Endothelial cell (in vitro differentiated cells): ENCODE measurements around the gene GTSF1L. TPM values are rescaled to one million over a fixed set of nuclear protein-coding genes. Genes with fewer than 3 reads are reported as not detected.

Source experiments
- DNase-seq: peaks from one replicate; pipeline ENCODE4 v3.0.0; 2021; ENCODE audit warnings: low spot score
- H3K27ac Mint-ChIP-seq: one replicate; pipeline ENCODE4 v1.8.0; 2021; ENCODE audit warnings: mixed read lengths, inconsistent platforms; ENCODE audit not compliant: unreplicated experiment
- H3K27me3 Mint-ChIP-seq: one replicate; pipeline ENCODE4 v1.8.0; 2021; ENCODE audit warnings: mild to moderate bottlenecking, moderate library complexity, mixed read lengths, inconsistent platforms; ENCODE audit not compliant: unreplicated experiment
- H3K36me3 Mint-ChIP-seq: one replicate; pipeline ENCODE4 v1.8.0; 2021; ENCODE audit warnings: mild to moderate bottlenecking, low read depth, mixed read lengths, inconsistent platforms; ENCODE audit not compliant: unreplicated experiment
- H3K4me1 Mint-ChIP-seq: one replicate; pipeline ENCODE4 v1.8.0; 2021; ENCODE audit warnings: mild to moderate bottlenecking, mixed read lengths, inconsistent platforms; ENCODE audit not compliant: unreplicated experiment
- H3K4me3 Mint-ChIP-seq: one replicate; pipeline ENCODE4 v1.8.0; 2021; ENCODE audit warnings: mild to moderate bottlenecking, mixed read lengths, inconsistent platforms; ENCODE audit not compliant: unreplicated experiment
- H3K9me3 Mint-ChIP-seq: one replicate; pipeline ENCODE4 v1.8.0; 2021; ENCODE audit warnings: mixed read lengths, inconsistent platforms; ENCODE audit not compliant: unreplicated experiment
- total RNA-seq: library from RNA; stranded (reverse); fragmentation: NEBNext Ultra II Directional; extraction: Animal tissue kit (Norgen Biotek cat#: 25700); gene quantifications from one replicate; pipeline ENCODE4 v1.2.1, GENCODE V29; 2021; ENCODE audit not compliant: unreplicated experiment
- TF ChIP-seq, protein P1 (sequence below): fragments of 200-600 bp; sonication (generic); IDR thresholded peaks from one replicate; pipeline ENCODE4 v1.5.0; 2021; ENCODE audit warnings: antibody characterized with exemption; ENCODE audit not compliant: unreplicated experiment

Gene GTSF1L
- total RNA-seq, 1 donor from 2014 or later: not detected

DNA sequence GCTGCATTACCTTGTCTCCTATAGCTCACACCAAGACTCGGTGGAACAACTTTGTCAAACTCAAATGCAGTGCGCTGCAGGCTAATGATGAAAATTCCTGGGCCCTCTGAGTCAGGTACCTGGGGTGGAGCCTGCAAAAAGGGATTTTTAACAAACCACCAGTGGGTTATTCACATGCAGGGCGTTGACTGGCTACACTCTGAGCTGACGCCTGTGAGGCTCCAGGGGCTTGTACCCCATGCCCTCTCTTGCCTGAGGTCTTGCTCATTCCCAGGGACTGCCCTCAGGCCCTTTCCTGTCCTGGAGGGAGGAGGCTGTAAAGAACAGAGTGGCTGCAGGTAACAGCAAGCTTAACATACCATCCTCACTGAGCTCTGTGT, 9.2 kb downstream of the GTSF1L start:
- Mint-ChIP-seq H3K4me3 (no peak overlapping the region), H3K27ac (no peak overlapping the region), H3K27me3 (peaks cover 8% of the 10 kb centered on the region), H3K36me3 (peaks cover 5% of the 10 kb centered on the region), H3K4me1 (no peaks in the 10 kb centered on the region), H3K9me3 (no peaks in the 10 kb centered on the region)
- TF ChIP-seq, protein P1, sequence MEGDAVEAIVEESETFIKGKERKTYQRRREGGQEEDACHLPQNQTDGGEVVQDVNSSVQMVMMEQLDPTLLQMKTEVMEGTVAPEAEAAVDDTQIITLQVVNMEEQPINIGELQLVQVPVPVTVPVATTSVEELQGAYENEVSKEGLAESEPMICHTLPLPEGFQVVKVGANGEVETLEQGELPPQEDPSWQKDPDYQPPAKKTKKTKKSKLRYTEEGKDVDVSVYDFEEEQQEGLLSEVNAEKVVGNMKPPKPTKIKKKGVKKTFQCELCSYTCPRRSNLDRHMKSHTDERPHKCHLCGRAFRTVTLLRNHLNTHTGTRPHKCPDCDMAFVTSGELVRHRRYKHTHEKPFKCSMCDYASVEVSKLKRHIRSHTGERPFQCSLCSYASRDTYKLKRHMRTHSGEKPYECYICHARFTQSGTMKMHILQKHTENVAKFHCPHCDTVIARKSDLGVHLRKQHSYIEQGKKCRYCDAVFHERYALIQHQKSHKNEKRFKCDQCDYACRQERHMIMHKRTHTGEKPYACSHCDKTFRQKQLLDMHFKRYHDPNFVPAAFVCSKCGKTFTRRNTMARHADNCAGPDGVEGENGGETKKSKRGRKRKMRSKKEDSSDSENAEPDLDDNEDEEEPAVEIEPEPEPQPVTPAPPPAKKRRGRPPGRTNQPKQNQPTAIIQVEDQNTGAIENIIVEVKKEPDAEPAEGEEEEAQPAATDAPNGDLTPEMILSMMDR: no peak
- DNase-seq: no peak

DNA sequence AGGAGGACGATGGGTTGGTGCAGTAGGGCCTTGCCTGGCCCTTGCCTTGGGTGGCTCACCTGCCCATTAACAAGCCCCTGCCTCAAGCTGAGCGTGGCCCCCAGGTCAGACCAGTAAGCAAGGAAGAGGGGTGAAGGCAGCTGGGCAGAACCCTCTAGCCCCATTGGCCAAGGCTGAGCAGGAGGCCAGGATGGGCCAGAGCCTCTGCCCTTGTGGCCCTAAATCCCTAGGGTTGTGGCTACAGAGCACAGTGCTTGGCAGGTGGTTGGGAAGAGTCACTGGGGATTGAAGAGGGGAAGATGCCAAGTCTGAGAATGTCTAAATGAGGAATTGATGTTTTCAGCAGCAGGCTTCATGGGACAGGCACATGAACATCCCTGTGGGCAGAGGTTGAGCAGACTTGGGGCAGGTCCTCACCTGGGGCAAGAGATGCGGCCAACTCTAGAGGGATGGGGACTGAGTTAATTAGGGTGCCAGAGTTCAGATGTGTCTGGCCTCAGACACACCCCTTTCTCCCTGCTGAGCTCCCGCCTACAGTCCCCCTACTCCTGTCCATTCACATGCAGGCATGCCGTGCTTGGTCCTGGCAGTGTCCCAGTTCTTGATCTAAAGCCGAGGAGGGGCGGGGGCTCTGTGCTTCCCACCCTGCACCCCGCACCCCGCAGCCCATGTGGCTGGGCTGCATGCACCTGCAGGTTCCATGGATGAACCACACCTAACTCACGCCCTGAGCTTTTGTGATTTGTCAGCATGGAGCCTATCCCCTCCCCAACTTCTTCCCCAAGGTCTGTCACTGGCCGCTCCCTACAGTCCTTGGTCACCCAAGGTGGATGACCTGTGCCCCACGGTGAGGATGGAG, 9.8 kb downstream of the GTSF1L start:
- Mint-ChIP-seq H3K27ac (no peak overlapping the region), H3K4me3 (no peak overlapping the region), H3K4me1 (no peaks in the 10 kb centered on the region), H3K9me3 (no peaks in the 10 kb centered on the region), H3K27me3 (peaks cover 11% of the 10 kb centered on the region), H3K36me3 (peaks cover 5% of the 10 kb centered on the region)
- TF ChIP-seq, protein P1: no peak
- no peak for DNase-seq

DNA sequence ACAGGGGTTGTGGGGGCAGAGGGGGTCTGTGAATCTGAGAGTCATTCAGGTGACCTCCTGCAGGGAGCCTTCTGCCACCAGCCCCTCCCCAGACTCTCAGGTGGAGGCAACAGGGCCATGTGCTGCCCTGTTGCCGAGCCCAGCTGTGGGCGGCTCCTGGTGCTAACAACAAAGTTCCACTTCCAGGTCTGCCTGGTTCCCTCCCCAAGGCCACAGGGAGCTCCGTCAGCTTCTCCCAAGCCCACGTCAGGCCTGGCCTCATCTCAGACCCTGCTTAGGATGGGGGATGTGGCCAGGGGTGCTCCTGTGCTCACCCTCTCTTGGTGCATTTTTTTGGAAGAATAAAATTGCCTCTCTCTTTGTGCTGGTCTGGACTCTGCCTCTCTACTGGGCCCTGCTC, 10.7 kb downstream of the GTSF1L start:
- Mint-ChIP-seq H3K9me3 (no peaks in the 10 kb centered on the region), H3K27ac (no peak overlapping the region), H3K36me3 (peaks cover 6% of the 10 kb centered on the region), H3K27me3 (peaks cover 11% of the 10 kb centered on the region), H3K4me3 (no peak overlapping the region), H3K4me1 (no peaks in the 10 kb centered on the region)
- DNase-seq: no peak
- TF ChIP-seq, protein P1: no peak

DNA sequence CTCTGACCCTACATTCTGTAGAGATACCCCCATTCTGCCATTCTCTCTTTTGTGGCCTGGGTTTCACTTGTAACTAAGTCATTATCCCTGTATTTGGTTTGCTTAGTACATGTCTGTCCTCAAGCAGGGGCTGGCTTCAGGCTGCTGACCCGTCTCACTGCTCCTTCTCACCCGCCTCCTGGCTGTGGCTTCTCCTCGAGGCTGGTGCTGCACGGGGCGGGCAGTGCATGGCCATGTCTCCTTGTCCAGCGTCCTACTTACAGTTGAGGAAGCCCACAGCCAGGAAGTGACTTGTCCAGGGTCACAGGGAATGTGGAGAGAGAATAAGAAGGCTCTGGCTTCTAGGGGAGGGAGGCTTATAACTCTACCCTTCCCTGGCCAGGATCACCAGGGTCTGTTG, 11.3 kb downstream of the GTSF1L start:
- TF ChIP-seq, protein P1: no peak
- Mint-ChIP-seq H3K4me3 (no peak overlapping the region), H3K4me1 (no peaks in the 10 kb centered on the region), H3K36me3 (peaks cover 12% of the 10 kb centered on the region), H3K27me3 (peaks cover 11% of the 10 kb centered on the region), H3K27ac (no peak overlapping the region), H3K9me3 (no peaks in the 10 kb centered on the region)
- DNase-seq: no peak

DNA sequence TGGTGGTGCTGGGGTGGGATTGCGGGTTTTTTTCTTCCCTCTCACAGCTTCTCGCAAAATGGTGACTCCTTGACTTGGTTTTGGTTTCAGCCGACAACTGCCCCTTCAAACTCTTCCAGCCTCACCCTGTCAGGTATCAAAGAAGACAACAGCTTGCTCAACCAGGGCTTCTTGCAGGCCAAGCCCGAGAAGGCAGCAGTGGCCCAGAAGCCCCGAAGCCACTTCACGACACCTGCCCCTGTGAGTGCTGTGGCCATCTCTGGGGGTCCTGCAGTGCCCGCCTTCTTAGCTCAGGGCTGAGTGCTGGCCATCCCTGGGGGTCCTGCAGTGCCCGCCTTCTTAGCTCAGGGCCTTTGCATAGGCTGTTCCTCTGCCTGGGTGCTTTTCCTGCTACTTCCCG, 11.8 kb downstream of the GTSF1L start:
- Mint-ChIP-seq H3K36me3 (peaks cover 13% of the 10 kb centered on the region), H3K27me3 (peaks cover 11% of the 10 kb centered on the region), H3K27ac (no peak overlapping the region), H3K4me3 (no peak overlapping the region), H3K9me3 (no peaks in the 10 kb centered on the region), H3K4me1 (no peaks in the 10 kb centered on the region)
- no peak for DNase-seq
- TF ChIP-seq, protein P1: no peak
